ENCODE measurements around the gene SLC22A6.

DNA sequence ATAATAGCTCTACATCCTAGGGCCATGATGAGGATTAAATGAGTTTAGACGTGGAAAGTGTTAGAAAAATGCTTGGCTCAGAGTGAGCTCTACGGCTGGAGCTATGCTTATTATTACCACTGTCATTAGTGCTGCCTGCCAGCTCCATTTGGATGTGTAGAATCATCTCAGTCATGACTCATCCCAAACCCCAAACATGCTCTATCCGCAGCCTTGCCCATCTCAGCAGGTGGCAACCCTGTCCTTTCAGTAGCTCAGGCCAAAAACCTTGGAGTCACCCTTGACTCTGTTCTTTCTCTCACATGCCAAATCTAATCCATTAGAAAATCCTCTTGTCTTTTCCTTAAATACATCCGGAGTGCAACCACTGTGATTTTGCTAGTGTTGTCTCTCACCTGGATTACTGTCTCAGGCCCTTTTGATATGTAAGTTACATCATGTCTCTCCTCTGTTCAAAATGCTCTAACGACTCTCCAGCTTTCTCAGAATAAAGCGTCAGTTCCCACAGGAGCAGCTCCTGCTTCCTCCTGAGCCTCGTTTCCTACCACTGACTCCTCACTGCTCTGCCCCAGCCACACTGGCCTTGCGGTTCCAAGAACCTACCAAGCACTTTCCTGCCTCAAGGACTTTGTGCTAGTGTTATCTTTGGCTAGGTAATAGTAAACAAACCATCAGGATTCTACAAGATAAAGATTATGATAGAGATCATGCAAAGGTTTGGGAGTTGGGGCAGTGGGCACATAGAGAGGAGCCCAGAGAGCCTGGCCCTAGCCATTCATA is 53.1 kb downstream of the SLC22A6 start:
- TF ChIP-seq, protein P1, sequence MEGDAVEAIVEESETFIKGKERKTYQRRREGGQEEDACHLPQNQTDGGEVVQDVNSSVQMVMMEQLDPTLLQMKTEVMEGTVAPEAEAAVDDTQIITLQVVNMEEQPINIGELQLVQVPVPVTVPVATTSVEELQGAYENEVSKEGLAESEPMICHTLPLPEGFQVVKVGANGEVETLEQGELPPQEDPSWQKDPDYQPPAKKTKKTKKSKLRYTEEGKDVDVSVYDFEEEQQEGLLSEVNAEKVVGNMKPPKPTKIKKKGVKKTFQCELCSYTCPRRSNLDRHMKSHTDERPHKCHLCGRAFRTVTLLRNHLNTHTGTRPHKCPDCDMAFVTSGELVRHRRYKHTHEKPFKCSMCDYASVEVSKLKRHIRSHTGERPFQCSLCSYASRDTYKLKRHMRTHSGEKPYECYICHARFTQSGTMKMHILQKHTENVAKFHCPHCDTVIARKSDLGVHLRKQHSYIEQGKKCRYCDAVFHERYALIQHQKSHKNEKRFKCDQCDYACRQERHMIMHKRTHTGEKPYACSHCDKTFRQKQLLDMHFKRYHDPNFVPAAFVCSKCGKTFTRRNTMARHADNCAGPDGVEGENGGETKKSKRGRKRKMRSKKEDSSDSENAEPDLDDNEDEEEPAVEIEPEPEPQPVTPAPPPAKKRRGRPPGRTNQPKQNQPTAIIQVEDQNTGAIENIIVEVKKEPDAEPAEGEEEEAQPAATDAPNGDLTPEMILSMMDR (conservative IDR thresholded peaks at IDR 0.05) = no peak
- TF ChIP-seq EZH2 (IDR thresholded peaks at IDR 0.05; ENCODE audit: low read depth) = no peak

All from PC-9 (cell line).